CD4-positive, CD25-positive, alpha-beta regulatory T cell (primary cell): ENCODE results near the gene MTHFD1L. TPM values are rescaled to one million over a fixed set of nuclear protein-coding genes. Genes with fewer than 3 reads are reported as not detected.

Source experiments
- ATAC-seq, 2 donors: fragments of 150-1000 bp; cut with Tn5 transposase; one replicate each; pipeline ENCODE4 v1.10.0; 2021; ENCODE audit warnings: low read depth in 2 of 2, moderate number of reproducible peaks in 2 of 2, moderate library complexity in 1 of 2
- DNase-seq, 3 donors: peaks; one replicate each; pipeline versions ENCODE4 v3.0.0 to v3.0.0-alpha.2; 2012 to 2022; ENCODE audit warnings: mixed read lengths in 1 of 3
- H3K27ac ChIP-seq: one replicate; pipeline ENCODE4 v1.7.0; 2013; ENCODE audit warnings: mild to moderate bottlenecking, low read length; ENCODE audit not compliant: insufficient read depth, poor library complexity, severe bottlenecking
- H3K27me3 ChIP-seq: one replicate; pipeline ENCODE4 v1.7.0; 2013; ENCODE audit warnings: low read length; ENCODE audit not compliant: control insufficient read depth, insufficient read depth
- H3K36me3 ChIP-seq: one replicate; pipeline ENCODE4 v1.7.0; 2013; ENCODE audit warnings: mild to moderate bottlenecking, low read length, moderate library complexity; ENCODE audit not compliant: control insufficient read depth, insufficient read depth
- H3K4me1 ChIP-seq: 2 replicates; pipeline ENCODE4 v1.7.0; 2013; ENCODE audit warnings: mild to moderate bottlenecking, low read length; ENCODE audit not compliant: insufficient read depth, control insufficient read depth, poor library complexity, severe bottlenecking
- H3K4me3 ChIP-seq: one replicate; pipeline ENCODE4 v1.7.0; 2013; ENCODE audit warnings: low read depth, mild to moderate bottlenecking, low read length, moderate library complexity
- H3K9me3 ChIP-seq, 2 experiments: 1 replicate in 1 of 2; 2 replicates in 1 of 2; pipeline ENCODE4 v1.7.0; 2013; ENCODE audit warnings: low read length in 2 of 2, mild to moderate bottlenecking in 1 of 2, moderate library complexity in 1 of 2; ENCODE audit not compliant: control insufficient read depth in 2 of 2
- H3K27ac Mint-ChIP-seq, 3 donors: one replicate each; pipeline ENCODE4 v1.8.0; 2020 to 2022; ENCODE audit warnings: mild to moderate bottlenecking in 3 of 3, mixed read lengths in 3 of 3, moderate library complexity in 2 of 3
- H3K27me3 Mint-ChIP-seq: one replicate; pipeline ENCODE4 v1.8.0; 2022; ENCODE audit warnings: mild to moderate bottlenecking, mixed read lengths
- H3K36me3 Mint-ChIP-seq: one replicate; pipeline ENCODE4 v1.8.0; 2020; ENCODE audit warnings: mixed read lengths
- H3K4me1 Mint-ChIP-seq, 4 donors: one replicate each; pipeline ENCODE4 v1.8.0; 2020 to 2022; ENCODE audit warnings: mixed read lengths in 4 of 4, mild to moderate bottlenecking in 1 of 4
- H3K4me3 Mint-ChIP-seq, 4 donors: one replicate each; pipeline ENCODE4 v1.8.0; 2020 to 2022; ENCODE audit warnings: mild to moderate bottlenecking in 4 of 4, mixed read lengths in 4 of 4, moderate library complexity in 3 of 4
- H3K9me3 Mint-ChIP-seq, 7 donors: one replicate each; pipeline ENCODE4 v1.8.0; 2020 to 2022; ENCODE audit warnings: mixed read lengths in 7 of 7, mild to moderate bottlenecking in 3 of 7, moderate library complexity in 2 of 7
- polyA plus RNA-seq, 4 donors: library from polyadenylated mRNA; unstranded; fragments of 300-500 nt; fragmentation: Illumina TruSeq; gene quantifications; one replicate each; pipeline ENCODE4 v1.2.3, GENCODE V29; 2021
- total RNA-seq: library from RNA; stranded (reverse); gene quantifications from one replicate; pipeline ENCODE4 v1.2.3, GENCODE V29; 2022

MTHFD1L gene
- total and polyA plus RNA-seq, 5 donors from 2014 or later = 2.0 to 11.1 (median 3.4) TPM

GRCh38 chr6:151052021-151052646, 186.6 kb downstream of the MTHFD1L start:
- Histone ChIP-seq H3K27me3 (no peaks in the 10 kb centered on the region), H3K4me3 (no peak overlapping the region), H3K36me3 (no peaks in the 10 kb centered on the region), H3K27ac (no peak overlapping the region), H3K9me3 (no peaks in the 10 kb centered on the region), H3K4me1 (no peaks in the 10 kb centered on the region)
- H3K27ac Mint-ChIP-seq = peak overlapping the region in 1 of 3 donors; percentile 0
- no peak overlapping the region for H3K4me3 Mint-ChIP-seq
- no peaks in the 10 kb centered on the region for H3K27me3 Mint-ChIP-seq
- H3K36me3 Mint-ChIP-seq = peaks cover 13% of the 10 kb centered on the region
- DNase-seq (no peak), ATAC-seq (no peak)
- H3K9me3 Mint-ChIP-seq = peaks cover 0 to 12% (median 1%) of the 10 kb centered on the region in 7 donors
- H3K4me1 Mint-ChIP-seq = peaks cover 0 to 2% (median 0%) of the 10 kb centered on the region in 4 donors

GRCh38 chr6:151054306-151054705, 188.8 kb downstream of the MTHFD1L start:
- Histone ChIP-seq H3K4me3 (no peak overlapping the region), H3K36me3 (no peaks in the 10 kb centered on the region), H3K27ac (no peak overlapping the region), H3K9me3 (no peaks in the 10 kb centered on the region), H3K4me1 (no peaks in the 10 kb centered on the region), H3K27me3 (no peaks in the 10 kb centered on the region)
- Mint-ChIP-seq H3K27me3 (no peaks in the 10 kb centered on the region), H3K4me3 (no peak overlapping the region), H3K9me3 (no peaks in the 10 kb centered on the region), H3K27ac (no peak overlapping the region), H3K36me3 (no peaks in the 10 kb centered on the region), H3K4me1 (no peaks in the 10 kb centered on the region)
- DNase-seq (no peak), ATAC-seq (no peak)

GRCh38 chr6:151056230-151056907, 190.9 kb downstream of the MTHFD1L start:
- Histone ChIP-seq H3K4me1 (no peaks in the 10 kb centered on the region), H3K36me3 (no peaks in the 10 kb centered on the region), H3K27ac (no peak overlapping the region), H3K27me3 (no peaks in the 10 kb centered on the region), H3K4me3 (no peak overlapping the region), H3K9me3 (no peaks in the 10 kb centered on the region)
- Mint-ChIP-seq H3K36me3 (no peaks in the 10 kb centered on the region), H3K4me1 (no peaks in the 10 kb centered on the region), H3K9me3 (no peaks in the 10 kb centered on the region), H3K27ac (peak overlapping the region in 1 of 3 donors; percentile 35), H3K27me3 (no peaks in the 10 kb centered on the region), H3K4me3 (no peak overlapping the region)
- ATAC-seq (no peak), DNase-seq (no peak)

GRCh38 chr6:151057061-151057460, 191.6 kb downstream of the MTHFD1L start:
- Mint-ChIP-seq H3K4me1 (no peaks in the 10 kb centered on the region), H3K27me3 (no peaks in the 10 kb centered on the region), H3K36me3 (no peaks in the 10 kb centered on the region), H3K9me3 (no peaks in the 10 kb centered on the region), H3K4me3 (no peak overlapping the region), H3K27ac (peak overlapping the region in 1 of 3 donors; percentile 35)
- Histone ChIP-seq H3K36me3 (no peaks in the 10 kb centered on the region), H3K4me3 (no peak overlapping the region), H3K4me1 (no peaks in the 10 kb centered on the region), H3K27me3 (no peaks in the 10 kb centered on the region), H3K27ac (no peak overlapping the region), H3K9me3 (no peaks in the 10 kb centered on the region)
- no peak for DNase-seq
- no peak for ATAC-seq

- H3K4me1 ChIP-seq = no peaks in the 10 kb centered on the region
- H3K36me3 ChIP-seq = no peaks in the 10 kb centered on the region
- no peak overlapping the region for H3K27ac ChIP-seq
- H3K27ac Mint-ChIP-seq = no peak overlapping the region
- no peaks in the 10 kb centered on the region for H3K9me3 ChIP-seq
- H3K4me3 ChIP-seq = no peak overlapping the region
- ATAC-seq (no peak), DNase-seq (no peak)
- no peaks in the 10 kb centered on the region for H3K9me3 Mint-ChIP-seq
- H3K27me3 Mint-ChIP-seq = no peaks in the 10 kb centered on the region
- H3K4me3 Mint-ChIP-seq = no peak overlapping the region
- H3K4me1 Mint-ChIP-seq = no peaks in the 10 kb centered on the region
- H3K27me3 ChIP-seq = no peaks in the 10 kb centered on the region
- H3K36me3 Mint-ChIP-seq = no peaks in the 10 kb centered on the region
These were observed 192.7 kb downstream of the MTHFD1L start for GRCh38 chr6:151058021-151058733.

- DNase-seq (no peak), ATAC-seq (no peak)
- no peak overlapping the region for H3K4me3 Mint-ChIP-seq
- no peaks in the 10 kb centered on the region for H3K36me3 ChIP-seq
- H3K27me3 Mint-ChIP-seq = no peaks in the 10 kb centered on the region
- H3K9me3 Mint-ChIP-seq = no peaks in the 10 kb centered on the region
- H3K36me3 Mint-ChIP-seq = no peaks in the 10 kb centered on the region
- no peak overlapping the region for H3K27ac ChIP-seq
- H3K9me3 ChIP-seq = no peaks in the 10 kb centered on the region
- no peak overlapping the region for H3K27ac Mint-ChIP-seq
- no peaks in the 10 kb centered on the region for H3K27me3 ChIP-seq
- H3K4me3 ChIP-seq = no peak overlapping the region
- no peaks in the 10 kb centered on the region for H3K4me1 Mint-ChIP-seq
- H3K4me1 ChIP-seq = no peaks in the 10 kb centered on the region
These were observed 194.2 kb downstream of the MTHFD1L start for GRCh38 chr6:151059612-151060095.

GRCh38 chr6:151060096-151060765, 194.7 kb downstream of the MTHFD1L start:
- H3K4me1 ChIP-seq = no peaks in the 10 kb centered on the region
- no peak overlapping the region for H3K4me3 Mint-ChIP-seq
- H3K4me1 Mint-ChIP-seq = no peaks in the 10 kb centered on the region
- no peaks in the 10 kb centered on the region for H3K9me3 Mint-ChIP-seq
- H3K27me3 ChIP-seq = no peaks in the 10 kb centered on the region
- DNase-seq = no peak
- H3K27me3 Mint-ChIP-seq = no peaks in the 10 kb centered on the region
- ATAC-seq = no peak
- no peak overlapping the region for H3K4me3 ChIP-seq
- no peaks in the 10 kb centered on the region for H3K36me3 Mint-ChIP-seq
- H3K27ac Mint-ChIP-seq = no peak overlapping the region
- no peak overlapping the region for H3K27ac ChIP-seq
- no peaks in the 10 kb centered on the region for H3K36me3 ChIP-seq
- no peaks in the 10 kb centered on the region for H3K9me3 ChIP-seq
